ENCODE results near the gene WDR81. TPM values are rescaled to one million over a fixed set of nuclear protein-coding genes. Genes with fewer than 3 reads are reported as not detected.

WDR81 gene
- total RNA-seq, 2 experiments from 2014 or later = 19.1 to 24.4 TPM

DNA sequence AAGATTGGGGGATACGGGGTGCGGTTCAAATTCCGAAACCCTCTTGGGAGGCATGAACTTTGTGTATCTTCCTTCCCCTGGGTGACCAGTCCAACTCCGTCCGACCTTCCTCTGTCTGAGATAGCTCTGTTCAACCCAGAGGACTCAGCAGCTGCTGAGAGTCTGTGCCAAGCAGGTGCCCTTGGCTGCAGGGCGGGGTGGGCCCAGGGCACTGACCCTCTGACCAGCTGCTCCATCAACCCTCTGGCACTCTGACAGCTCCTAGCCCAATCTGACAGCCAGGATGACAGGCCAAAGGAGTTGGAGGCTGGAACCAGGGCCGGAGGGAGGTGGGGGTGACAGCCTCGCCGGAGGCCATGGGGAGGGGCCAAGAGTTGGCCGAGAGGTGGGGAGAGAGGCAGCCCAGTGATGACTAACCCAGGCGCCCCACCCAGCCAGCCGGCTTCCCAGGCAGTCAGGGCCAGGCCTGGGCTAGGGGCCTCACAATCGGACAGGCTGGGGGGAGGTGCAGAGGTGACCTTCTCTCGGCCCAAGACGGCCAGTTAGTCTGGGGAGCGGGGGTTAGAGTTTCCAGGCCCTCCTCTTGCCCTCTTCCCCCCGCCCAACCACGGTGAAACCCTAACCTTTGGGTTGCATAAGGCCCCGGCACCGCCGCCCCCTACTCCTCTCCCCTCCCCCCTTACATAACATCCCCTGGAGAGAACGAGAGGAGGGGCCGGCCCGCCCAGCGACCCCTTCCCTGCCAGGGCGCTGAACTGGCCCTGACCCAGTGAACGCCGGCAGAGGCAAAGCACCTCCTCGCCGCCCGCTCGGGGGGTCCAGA is 9.3 kb upstream of the WDR81 start:
- Histone ChIP-seq H3K9me3 (ENCODE audit: low read length) (no peaks in the 10 kb centered on the region), H3K36me3 (ENCODE audit: insufficient read depth, low read length) (no peaks in the 10 kb centered on the region), H3K4me3 (ENCODE audit: low read depth, low read length, poor library complexity, severe bottlenecking) (peak overlapping the region; percentile 85), H3K4me2 (ENCODE audit: low read length) (peak overlapping the region; percentile 81), H4K20me1 (ENCODE audit: insufficient read depth, low read length) (no peaks in the 10 kb centered on the region), H3K27ac (ENCODE audit: low read depth, low read length, poor library complexity, severe bottlenecking) (no peak overlapping the region), H3K4me1 (ENCODE audit: insufficient read depth, low read length, poor library complexity, severe bottlenecking) (peaks cover 22% of the 10 kb centered on the region), H3K79me2 (ENCODE audit: insufficient read depth, low read depth, low read length) (no peaks in the 10 kb centered on the region), H3K9me2 (ENCODE audit: insufficient read depth, low read length) (no peaks in the 10 kb centered on the region), H2AFZ (ENCODE audit: low read length) (no peak overlapping the region)
- no peak for TF ChIP-seq CTCF (conservative IDR thresholded peaks at IDR 0.05; ENCODE audit: low read length)
- TF ChIP-seq EZH2phosphoT487 (IDR thresholded peaks at IDR 0.05; ENCODE audit: borderline replicate concordance, low read depth, low read length) = no peak
- no peak for DNase-seq (ENCODE audit: low spot score)
- CTCF ChIA-PET (ENCODE audit: unreplicated experiment) = no interaction called here
- no TSS peak for BruUV-seq (replicated peaks)
- intact Hi-C loops (cut with micrococcal nuclease; ENCODE audit: unreplicated experiment) = loop anchor here (5.0 to 10.0 kb wide), 2 partner anchors 150 to 687 kb away; partner anchors contain the start of genes MNT and PITPNA
- POLR2A ChIA-PET = no interaction called here

- Histone ChIP-seq H3K9me2 (ENCODE audit: insufficient read depth, low read length) (no peaks in the 10 kb centered on the region), H3K9me3 (ENCODE audit: low read length) (no peaks in the 10 kb centered on the region), H3K4me1 (ENCODE audit: insufficient read depth, low read length, poor library complexity, severe bottlenecking) (peaks cover 27% of the 10 kb centered on the region), H3K36me3 (ENCODE audit: insufficient read depth, low read length) (no peaks in the 10 kb centered on the region), H3K4me3 (ENCODE audit: low read depth, low read length, poor library complexity, severe bottlenecking) (peak overlapping the region; percentile 85), H4K20me1 (ENCODE audit: insufficient read depth, low read length) (no peaks in the 10 kb centered on the region), H3K4me2 (ENCODE audit: low read length) (peak overlapping the region; percentile 81), H2AFZ (ENCODE audit: low read length) (0 out of 2 replicates have a peak overlapping the region, but pooled peaks have one; percentile 22), H3K27ac (ENCODE audit: low read depth, low read length, poor library complexity, severe bottlenecking) (no peak overlapping the region), H3K79me2 (ENCODE audit: insufficient read depth, low read depth, low read length) (no peaks in the 10 kb centered on the region)
- no peak for DNase-seq (ENCODE audit: low spot score)
- POLR2A ChIA-PET = no interaction called here
- intact Hi-C loops (cut with micrococcal nuclease; ENCODE audit: unreplicated experiment) = loop anchor here (2.0 to 10.0 kb wide), 4 partner anchors 31 to 687 kb away; partner anchors contain the start of genes MNT, PITPNA and PRPF8
- BruUV-seq (replicated peaks) = no TSS peak
- CTCF ChIA-PET (ENCODE audit: unreplicated experiment) = no interaction called here
- TF ChIP-seq CTCF (conservative IDR thresholded peaks at IDR 0.05; ENCODE audit: low read length) (no peak), EZH2phosphoT487 (IDR thresholded peaks at IDR 0.05; ENCODE audit: borderline replicate concordance, low read depth, low read length) (no peak)
These were observed 8.8 kb upstream of the WDR81 start for GRCh38 chr17:1715803-1716075.

Measured in OCI-LY7 (cell line).